GM18858 (cell line): ENCODE results near the gene HHLA2.
"Not testable (repeated sequence)": the region's sequence is repeated elsewhere in the genome, so short reads cannot be mapped to it uniquely, and the experiment has no call there.

ENCODE experiments used
- ATAC-seq: cut with Tn5 transposase; IDR thresholded peaks from one replicate; pipeline ENCODE4 v1.9.1; 2021; ENCODE audit not compliant: unreplicated experiment

Gene HHLA2

DNA sequence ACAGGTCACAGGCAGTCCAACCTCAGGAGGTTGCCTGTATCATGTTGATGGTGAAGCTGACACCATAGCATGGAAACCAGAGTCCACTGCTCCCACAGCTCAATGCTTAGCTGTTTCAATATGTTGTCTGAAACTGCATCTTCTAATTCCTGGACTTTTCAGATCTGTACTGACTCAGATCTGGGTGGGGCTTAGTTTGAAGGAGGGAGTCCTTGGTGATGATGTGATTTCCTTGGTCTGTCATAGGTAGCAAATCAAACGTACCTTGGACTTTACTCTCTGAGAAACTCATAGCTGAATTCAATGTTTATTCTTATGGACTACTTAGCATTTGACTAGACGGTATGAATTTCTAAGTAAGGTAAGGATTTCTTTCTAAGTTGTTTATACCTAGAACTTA, at the start of gene HHLA2:
HHLA2 (plus strand) TSS at position 310 of the 400 bp plus-strand sequence. CDS start 55,266 bp downstream, outside the sequence.
- ATAC-seq = peak; percentile 29

DNA sequence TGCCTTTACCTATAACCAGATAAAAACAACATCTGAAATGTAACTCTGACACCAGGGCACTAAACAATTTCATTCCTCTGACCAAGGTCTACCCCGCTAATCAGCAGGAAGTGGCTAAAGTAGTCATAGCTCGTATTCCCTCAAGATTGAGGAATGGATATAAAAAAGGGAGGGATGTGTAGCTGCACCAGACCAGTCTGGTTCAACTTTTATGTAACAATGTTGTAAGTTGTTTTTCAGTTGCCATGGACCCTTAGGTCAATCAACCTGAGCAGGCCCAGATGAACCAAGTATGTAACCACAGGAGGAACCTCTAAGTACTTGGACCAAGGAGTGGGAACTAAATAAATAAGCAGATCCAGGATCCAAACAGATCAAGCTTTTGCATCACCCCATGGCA, 45.7 kb upstream of the HHLA2 start:
- no peak for ATAC-seq

GRCh38 chr3:108251265-108251664, 45.1 kb upstream of the HHLA2 start:
- no peak for ATAC-seq

DNA sequence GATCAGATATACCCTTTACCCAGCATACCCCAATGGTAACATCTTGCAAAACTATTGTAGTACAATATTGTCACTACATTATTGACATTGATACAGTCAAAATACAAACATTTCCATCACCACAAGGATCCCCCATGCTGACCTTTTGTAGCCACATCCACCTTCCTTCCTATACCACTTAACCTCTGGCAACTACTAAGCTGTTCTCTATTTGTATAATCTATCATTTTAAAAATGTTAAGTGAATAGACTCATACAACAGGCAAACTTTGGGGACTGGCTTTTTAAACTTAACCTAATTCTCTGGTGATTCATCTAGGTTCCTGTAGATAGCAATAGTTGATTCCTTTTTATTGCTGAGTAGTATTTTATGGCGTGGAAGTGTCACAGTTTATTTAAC, 44.5 kb upstream of the HHLA2 start:
- ATAC-seq = no peak

- no peak for ATAC-seq
These were observed 41.2 kb upstream of the HHLA2 start for GRCh38 chr3:108255131-108255530.

- not testable (repeated sequence) for ATAC-seq
These were observed 31.6 kb upstream of the HHLA2 start for GRCh38 chr3:108264534-108265298.

DNA sequence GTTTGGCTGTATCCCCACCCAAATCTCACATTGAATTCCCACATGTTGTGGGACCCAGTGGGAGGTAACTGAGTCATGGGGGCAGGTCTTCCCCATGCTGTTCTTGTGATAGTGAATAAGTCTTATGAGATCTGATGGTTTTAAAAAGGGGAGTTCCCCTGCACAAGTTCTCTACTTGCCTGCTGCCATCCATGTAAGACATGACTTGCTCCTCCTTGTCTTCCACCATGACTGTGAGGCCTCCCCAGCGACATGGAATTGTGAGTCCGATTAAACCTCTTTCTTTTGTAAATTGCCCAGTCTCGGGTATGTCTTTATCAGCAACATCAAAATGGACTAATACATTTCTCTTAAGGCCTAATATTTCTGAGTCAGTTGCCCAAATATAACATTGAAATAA, 28.1 kb upstream of the HHLA2 start:
- ATAC-seq = not testable (repeated sequence)

DNA sequence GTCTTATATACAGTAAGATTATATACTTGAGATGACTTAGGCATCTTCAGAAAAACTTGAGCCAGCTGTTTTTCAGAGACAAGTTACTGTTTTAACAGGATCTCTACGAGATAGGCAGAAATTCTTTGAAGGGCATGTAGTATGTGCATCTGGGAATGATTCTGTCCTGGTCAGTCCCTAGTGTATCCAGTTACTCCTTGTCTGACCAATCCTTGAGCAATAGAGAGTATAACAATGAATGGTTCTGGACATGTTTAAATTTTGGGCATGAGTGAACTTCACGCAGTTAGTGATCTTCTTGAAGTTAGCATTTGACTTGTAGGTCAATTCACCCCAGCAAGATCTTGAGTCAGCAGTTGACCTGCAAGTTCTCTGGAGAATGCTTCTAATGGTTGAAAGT, 24.7 kb upstream of the HHLA2 start:
- ATAC-seq = no peak

GRCh38 chr3:108279066-108279465, 17.3 kb upstream of the HHLA2 start:
- not testable (repeated sequence) for ATAC-seq

- ATAC-seq = no peak
These were observed 15.9 kb upstream of the HHLA2 start for GRCh38 chr3:108280476-108280875.

DNA sequence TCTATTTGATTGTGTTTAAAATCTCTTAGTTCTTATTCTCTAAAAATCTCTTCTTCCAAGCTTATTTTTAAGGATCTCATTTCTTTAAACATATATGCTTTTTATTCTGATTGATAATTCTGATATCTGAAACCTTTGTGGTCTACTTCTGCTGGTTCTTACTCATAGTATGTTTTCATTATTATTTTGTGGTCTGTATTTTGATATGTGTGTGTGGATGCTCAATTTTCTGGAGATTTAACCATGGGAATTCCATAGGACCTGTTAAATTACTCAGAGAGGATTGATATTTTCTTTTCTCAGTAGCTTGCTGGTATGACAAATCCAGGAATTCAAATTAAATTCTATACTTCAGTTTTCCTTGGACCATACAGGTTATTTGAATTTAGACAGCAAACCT, 14.7 kb upstream of the HHLA2 start:
- ATAC-seq = peak; percentile 63

DNA sequence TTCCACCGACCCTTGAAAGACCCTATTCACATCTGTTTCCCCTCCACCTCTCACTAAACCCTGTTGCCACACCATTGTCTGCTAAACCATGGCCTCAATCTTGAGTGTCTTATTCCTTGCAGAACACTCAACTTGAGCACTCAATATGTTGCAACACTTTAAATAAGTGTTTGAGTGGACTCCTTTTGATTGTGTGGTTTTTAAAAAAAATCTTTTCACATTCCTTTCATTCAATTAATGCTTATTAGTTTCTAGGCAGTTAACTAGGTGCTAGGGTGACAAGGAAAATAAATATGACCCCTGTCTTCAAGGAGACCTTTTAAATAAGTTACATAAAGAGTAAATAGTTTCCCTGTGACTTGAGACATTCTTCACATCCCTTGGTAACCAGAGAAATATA, 13.3 kb upstream of the HHLA2 start:
- ATAC-seq = no peak

GRCh38 chr3:108283989-108284388, 12.4 kb upstream of the HHLA2 start:
- no peak for ATAC-seq

DNA sequence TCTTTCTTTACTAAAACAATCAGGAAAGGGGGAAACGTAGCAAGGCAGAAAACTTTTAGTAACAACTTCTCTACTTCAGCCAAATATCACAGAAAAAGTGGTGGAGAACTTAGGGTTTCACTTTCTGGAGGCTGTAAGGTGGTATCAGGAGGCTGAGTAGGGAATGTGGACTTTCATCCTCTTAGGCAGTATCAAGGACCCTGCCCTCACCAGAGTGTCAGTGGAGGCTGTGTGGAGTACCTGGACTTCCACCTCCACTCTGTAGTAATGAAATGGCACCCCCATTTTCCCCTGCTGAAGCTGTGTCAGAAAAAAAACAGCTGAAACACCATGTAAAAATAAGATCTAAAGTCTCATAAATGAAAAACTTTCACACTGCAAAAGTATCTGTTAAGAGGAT, 11.2 kb upstream of the HHLA2 start:
- ATAC-seq = no peak

- ATAC-seq = no peak
These were observed 9.2 kb upstream of the HHLA2 start for GRCh38 chr3:108287146-108287545.

- not testable (repeated sequence) for ATAC-seq
These were observed 8.2 kb upstream of the HHLA2 start for GRCh38 chr3:108288193-108288592.

- no peak for ATAC-seq
These were observed 7.2 kb upstream of the HHLA2 start for GRCh38 chr3:108289159-108289558.

GRCh38 chr3:108292450-108292849, 3.9 kb upstream of the HHLA2 start:
- no peak for ATAC-seq

DNA sequence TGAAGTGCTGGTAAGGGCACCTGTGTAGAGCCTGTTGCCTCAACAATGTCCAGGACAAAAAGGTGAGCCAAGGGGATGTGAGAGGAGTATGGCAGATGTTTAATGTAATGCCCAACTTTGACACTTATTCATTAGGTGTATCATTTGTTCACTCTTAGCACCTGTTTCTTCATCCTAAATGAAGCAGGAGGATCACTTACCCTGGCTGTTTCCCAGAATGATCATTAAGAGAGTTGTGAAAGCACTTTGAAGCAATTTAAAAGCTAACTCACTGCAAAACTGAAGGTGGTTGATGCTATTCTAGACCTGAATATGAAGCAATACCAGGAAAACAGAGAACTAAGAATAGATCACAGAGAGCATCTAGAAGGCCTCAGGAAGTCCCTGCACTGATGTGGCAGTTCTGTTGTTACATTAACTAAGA, 3.4 kb upstream of the HHLA2 start:
- peak; percentile 79 for ATAC-seq

GRCh38 chr3:108293858-108294257, 2.5 kb upstream of the HHLA2 start:
- peak; percentile 70 for ATAC-seq

GRCh38 chr3:108295421-108296175, 750 bp upstream of the HHLA2 start:
- no peak for ATAC-seq

DNA sequence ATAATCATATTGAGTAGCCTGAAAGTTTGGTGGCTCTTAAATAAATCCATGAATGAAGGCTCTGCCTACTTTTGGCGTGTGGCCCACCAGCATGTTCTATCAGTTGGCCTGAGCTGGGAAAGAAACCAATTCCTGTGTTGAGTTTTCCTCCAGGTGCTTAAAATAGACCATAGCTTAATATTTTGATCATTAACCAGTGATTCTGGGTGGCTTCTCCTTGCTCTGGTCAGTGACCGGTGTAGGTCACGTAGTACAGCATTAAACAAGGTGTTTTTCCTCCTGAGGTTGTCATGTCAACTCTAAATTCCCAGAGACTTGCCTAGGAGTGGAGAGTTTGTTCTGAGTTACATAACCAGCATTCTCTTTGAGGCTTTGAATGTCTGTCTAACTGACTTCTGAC, 1.3 kb downstream of the HHLA2 start:
- no peak for ATAC-seq
